Tibial nerve (tissue), 4 donors: Measurements from ENCODE around the gene ARHGEF16. TPM values are rescaled to one million over a fixed set of nuclear protein-coding genes. Genes with fewer than 3 reads are reported as not detected.

Experiments used
- DNase-seq, 2 donors: peaks; one replicate each; pipeline ENCODE4 v3.0.0-alpha.2; 2019; ENCODE audit warnings: low spot score in 2 of 2
- H3K27ac ChIP-seq, 4 donors: fragments of 200-600 bp; sonication (generic) in 3 of 4; one replicate each; pipeline ENCODE4 v1.5.1; 2017 to 2019; ENCODE audit warnings: mild to moderate bottlenecking in 1 of 4
- H3K27me3 ChIP-seq, 2 donors: fragments of 200-600 bp; sonication (generic) in 1 of 2; one replicate each; pipeline versions ENCODE4 v1.5.1 to v1.6.0; 2017 to 2019
- H3K36me3 ChIP-seq, 3 donors: fragments of 200-600 bp; sonication (generic); one replicate each; pipeline ENCODE4 v1.5.1; 2018 to 2019
- H3K4me1 ChIP-seq, 4 donors: fragments of 200-600 bp; sonication (generic) in 3 of 4; one replicate each; pipeline ENCODE4 v1.5.1; 2017 to 2019
- H3K4me3 ChIP-seq, 4 donors: fragments of 200-600 bp; sonication (generic) in 3 of 4; one replicate each; pipeline ENCODE4 v1.5.1; 2017 to 2019; ENCODE audit warnings: mild to moderate bottlenecking in 1 of 4, moderate library complexity in 1 of 4
- H3K9me3 ChIP-seq, 4 donors: fragments of 200-600 bp; sonication (generic) in 3 of 4; one replicate each; pipeline ENCODE4 v1.5.1; 2017 to 2019
- EP300 ChIP-seq, 2 donors: sonication (generic); formaldehyde crosslinking; IDR thresholded peaks; one replicate each; pipeline ENCODE4 v1.6.1; 2017; ENCODE audit warnings: antibody characterized with exemption in 2 of 2, mild to moderate bottlenecking in 1 of 2
- POLR2A ChIP-seq, 2 donors: fragments of 450-650 bp; IDR thresholded peaks; one replicate each; pipeline ENCODE4 v1.6.1; 2017; ENCODE audit warnings: antibody characterized with exemption in 2 of 2, mild to moderate bottlenecking in 2 of 2, moderate library complexity in 2 of 2
- WGBS, 2 donors: methylation state at CpG; one replicate each; pipeline ENCODE4 v1.1.5; 2018; 5-methylcytosine and 5-hydroxymethylcytosine counted together
- total RNA-seq, 4 donors: library from RNA; depleted of rRNA; stranded (reverse); fragments of >200 nt; gene quantifications; one replicate each; pipeline ENCODE4 v1.1.0, GENCODE V29; 2016
- TF ChIP-seq, protein P1 (sequence below), 5 experiments: fragments of 200-600 bp in 3 of 5; fragments of 450-650 bp in 2 of 5; sonication (generic) in 3 of 5; IDR thresholded peaks; one replicate each; pipeline ENCODE4 v1.5.1; 2016 to 2019; ENCODE audit warnings: antibody characterized with exemption in 5 of 5, mild to moderate bottlenecking in 3 of 5, moderate library complexity in 2 of 5

ARHGEF16 gene
- total RNA-seq, 4 donors from 2014 or later, result 10.0 to 19.2 (median 17.1) TPM

DNA sequence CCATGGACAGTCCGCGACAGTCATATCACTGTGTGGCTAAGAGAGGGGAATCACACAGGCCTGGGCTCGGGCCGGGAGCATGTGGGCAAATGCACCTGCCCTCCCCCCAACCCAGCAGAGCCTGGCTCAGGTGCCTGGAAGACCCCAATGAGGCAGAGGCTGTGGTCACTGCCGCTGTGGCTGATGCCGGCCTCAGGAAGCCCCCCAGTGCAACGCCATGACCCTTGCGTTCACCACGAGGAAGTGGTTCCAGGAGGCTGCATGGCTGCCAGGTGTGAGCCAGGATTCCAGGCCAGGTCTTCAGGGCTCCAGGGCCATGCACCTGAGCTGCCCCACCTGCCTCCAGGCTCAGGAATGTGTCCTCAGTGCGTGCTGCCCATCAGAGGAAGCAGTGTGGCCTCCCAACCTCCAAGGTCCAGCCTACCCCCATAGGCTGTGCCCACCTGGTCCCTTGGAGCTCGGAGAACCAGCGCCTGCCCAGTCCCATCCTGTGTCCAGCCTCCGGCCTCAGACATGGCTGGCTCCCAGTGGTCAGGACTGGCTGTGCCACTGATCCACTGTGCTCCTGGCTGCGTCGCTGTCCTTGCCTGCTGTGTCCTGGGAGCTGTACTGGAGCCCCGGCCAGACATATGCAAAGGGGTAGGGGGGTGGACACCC is 8.0 kb downstream of the ARHGEF16 start:
- TF ChIP-seq EP300 (IDR thresholded peaks at IDR 0.05) (no peak), POLR2A (IDR thresholded peaks at IDR 0.05) (no peak)
- TF ChIP-seq, protein P1, sequence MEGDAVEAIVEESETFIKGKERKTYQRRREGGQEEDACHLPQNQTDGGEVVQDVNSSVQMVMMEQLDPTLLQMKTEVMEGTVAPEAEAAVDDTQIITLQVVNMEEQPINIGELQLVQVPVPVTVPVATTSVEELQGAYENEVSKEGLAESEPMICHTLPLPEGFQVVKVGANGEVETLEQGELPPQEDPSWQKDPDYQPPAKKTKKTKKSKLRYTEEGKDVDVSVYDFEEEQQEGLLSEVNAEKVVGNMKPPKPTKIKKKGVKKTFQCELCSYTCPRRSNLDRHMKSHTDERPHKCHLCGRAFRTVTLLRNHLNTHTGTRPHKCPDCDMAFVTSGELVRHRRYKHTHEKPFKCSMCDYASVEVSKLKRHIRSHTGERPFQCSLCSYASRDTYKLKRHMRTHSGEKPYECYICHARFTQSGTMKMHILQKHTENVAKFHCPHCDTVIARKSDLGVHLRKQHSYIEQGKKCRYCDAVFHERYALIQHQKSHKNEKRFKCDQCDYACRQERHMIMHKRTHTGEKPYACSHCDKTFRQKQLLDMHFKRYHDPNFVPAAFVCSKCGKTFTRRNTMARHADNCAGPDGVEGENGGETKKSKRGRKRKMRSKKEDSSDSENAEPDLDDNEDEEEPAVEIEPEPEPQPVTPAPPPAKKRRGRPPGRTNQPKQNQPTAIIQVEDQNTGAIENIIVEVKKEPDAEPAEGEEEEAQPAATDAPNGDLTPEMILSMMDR (IDR thresholded peaks at IDR 0.05), result no peak
- Histone ChIP-seq H3K27ac (peak overlapping the region in 1 of 4 donors; percentile 92), H3K4me3 (no peak overlapping the region), H3K4me1 (peaks cover 0 to 60% (median 16%) of the 10 kb centered on the region in 4 donors), H3K27me3 (no peaks in the 10 kb centered on the region), H3K36me3 (no peaks in the 10 kb centered on the region), H3K9me3 (no peaks in the 10 kb centered on the region)
- 88 to 93% methylated on average over 13 to 14 of the region's 16 CpGs for WGBS, 2 donors
- no peak for DNase-seq

DNA sequence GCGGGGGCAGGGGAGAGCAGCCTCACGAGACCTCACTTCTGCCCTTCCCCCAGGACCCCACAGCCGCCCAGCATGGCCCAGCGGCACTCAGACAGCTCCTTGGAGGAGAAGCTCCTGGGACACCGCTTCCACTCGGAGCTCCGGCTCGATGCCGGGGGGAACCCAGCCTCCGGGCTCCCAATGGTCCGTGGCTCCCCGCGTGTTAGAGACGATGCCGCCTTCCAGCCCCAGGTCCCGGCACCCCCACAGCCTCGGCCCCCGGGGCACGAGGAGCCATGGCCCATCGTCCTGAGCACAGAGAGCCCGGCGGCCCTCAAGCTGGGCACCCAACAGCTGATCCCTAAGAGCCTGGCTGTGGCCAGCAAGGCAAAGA is 8.5 kb downstream of the ARHGEF16 start:
- no peak for DNase-seq
- 83 to 91% methylated on average over 17 of the region's 22 CpGs for WGBS, 2 donors

DNA sequence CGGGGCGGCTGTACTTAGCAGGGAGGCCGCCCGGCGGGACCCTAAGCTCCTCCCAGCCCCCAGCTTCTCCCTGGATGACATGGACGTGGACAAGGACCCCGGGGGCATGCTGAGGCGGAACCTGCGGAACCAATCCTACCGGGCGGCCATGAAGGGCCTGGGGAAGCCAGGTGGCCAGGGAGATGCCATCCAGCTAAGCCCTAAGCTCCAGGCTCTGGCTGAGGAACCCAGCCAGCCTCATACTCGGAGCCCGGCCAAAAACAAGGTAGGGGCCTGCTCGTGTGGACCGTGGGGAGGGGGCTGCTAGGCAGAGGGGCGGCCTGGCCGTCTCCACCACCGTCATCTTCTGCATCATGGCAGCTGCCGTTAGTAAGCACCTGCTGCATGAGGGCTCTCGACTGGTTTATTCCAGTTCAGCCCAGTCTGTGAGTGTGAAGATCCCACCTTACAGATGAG is 9.0 kb downstream of the ARHGEF16 start:
- Histone ChIP-seq H3K27me3 (no peaks in the 10 kb centered on the region), H3K4me1 (peaks cover 0 to 60% (median 14%) of the 10 kb centered on the region in 4 donors), H3K27ac (peak overlapping the region in 2 of 4 donors; percentile 92), H3K36me3 (no peaks in the 10 kb centered on the region), H3K4me3 (no peak overlapping the region), H3K9me3 (no peaks in the 10 kb centered on the region)
- DNase-seq, result no peak
- WGBS, 2 donors, result 89 to 90% methylated on average over 17 to 20 of the region's 20 CpGs
- TF ChIP-seq POLR2A (IDR thresholded peaks at IDR 0.05), result no peak
- TF ChIP-seq, protein P1 (IDR thresholded peaks at IDR 0.05), result no peak
- no peak for TF ChIP-seq EP300 (IDR thresholded peaks at IDR 0.05)

More for the DNA sequence above, 8.5 kb downstream of the ARHGEF16 start:
- Histone ChIP-seq H3K27me3 (no peaks in the 10 kb centered on the region), H3K4me1 (peaks cover 0 to 60% (median 14%) of the 10 kb centered on the region in 4 donors), H3K9me3 (no peaks in the 10 kb centered on the region), H3K36me3 (no peaks in the 10 kb centered on the region), H3K4me3 (no peak overlapping the region), H3K27ac (peak overlapping the region in 2 of 4 donors; percentile 34 to 92)
- no peak for TF ChIP-seq POLR2A (IDR thresholded peaks at IDR 0.05)
- TF ChIP-seq, protein P1 (IDR thresholded peaks at IDR 0.05), result no peak
- TF ChIP-seq EP300 (IDR thresholded peaks at IDR 0.05), result no peak

DNA sequence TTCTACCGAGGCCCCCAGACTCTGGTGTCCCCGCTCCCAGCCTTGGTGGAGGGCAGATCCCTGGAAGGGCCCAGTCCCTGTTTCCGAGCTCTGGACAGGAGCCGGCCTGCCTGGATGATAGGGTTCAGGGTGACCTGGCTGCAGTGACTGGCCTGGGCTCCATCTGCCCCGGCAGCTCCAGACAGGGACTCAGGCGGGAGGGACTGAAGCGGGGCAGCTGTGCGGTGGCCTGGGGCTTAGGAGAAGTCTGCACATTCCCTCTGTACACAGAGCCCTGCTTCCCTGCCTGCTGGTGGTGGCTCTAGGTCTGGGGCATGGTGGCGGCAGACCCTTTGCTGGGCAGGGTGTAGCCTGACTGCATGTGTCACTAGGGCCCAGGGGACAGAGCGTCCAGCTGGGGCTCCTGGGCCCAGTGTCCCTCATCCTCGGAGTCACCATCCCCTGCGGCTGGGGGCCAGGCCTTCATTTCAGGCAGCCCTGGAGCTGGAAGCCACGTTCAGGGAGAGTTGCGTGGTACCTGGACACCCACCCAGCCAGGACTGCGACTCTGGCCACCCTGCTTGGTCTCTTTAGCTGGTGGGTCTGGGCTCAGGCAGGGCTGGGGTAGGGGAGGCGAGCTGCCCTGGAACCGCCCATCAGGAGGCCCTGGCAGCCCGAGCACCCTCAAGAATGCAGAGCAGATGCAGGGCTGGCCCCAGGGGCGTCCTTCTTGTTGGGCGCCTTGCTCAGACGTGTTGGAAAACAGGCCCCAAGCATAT is 9.6 kb downstream of the ARHGEF16 start:
- no peaks in the 10 kb centered on the region for H3K27me3 ChIP-seq
- peaks cover 0 to 63% (median 14%) of the 10 kb centered on the region in 4 donors for H3K4me1 ChIP-seq
- TF ChIP-seq, protein P1 (IDR thresholded peaks at IDR 0.05), result no peak
- TF ChIP-seq EP300 (IDR thresholded peaks at IDR 0.05), result no peak
- no peak for TF ChIP-seq POLR2A (IDR thresholded peaks at IDR 0.05)
- peak overlapping the region in 2 of 4 donors; percentile 92 for H3K27ac ChIP-seq
- no peak for DNase-seq
- H3K4me3 ChIP-seq, result no peak overlapping the region
- H3K36me3 ChIP-seq, result no peaks in the 10 kb centered on the region
- 76 to 85% methylated on average over 5 to 15 of the region's 21 CpGs for whole genome bisulfite sequencing, 2 donors
- H3K9me3 ChIP-seq, result no peaks in the 10 kb centered on the region

DNA sequence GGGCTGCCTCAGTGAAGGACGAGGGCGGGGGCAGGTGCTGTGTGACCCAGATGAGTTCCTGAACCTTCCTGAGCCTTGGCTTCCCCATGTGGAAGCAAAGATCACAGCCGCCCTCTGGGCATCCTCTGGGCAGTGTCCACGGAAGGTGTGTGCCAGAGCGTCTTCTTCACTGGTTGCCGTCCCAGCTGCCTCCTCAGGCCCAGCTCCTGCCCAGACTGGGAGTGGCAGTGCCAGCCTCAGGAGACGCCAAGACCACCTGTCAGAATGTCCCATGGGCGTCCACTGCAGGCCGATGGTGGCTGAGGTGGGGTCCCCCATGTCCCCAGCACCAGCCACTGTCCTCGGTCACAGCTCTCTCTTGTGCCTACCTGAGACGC is 10.2 kb downstream of the ARHGEF16 start:
- no peaks in the 10 kb centered on the region for H3K27me3 ChIP-seq
- no peak overlapping the region for H3K4me3 ChIP-seq
- H3K36me3 ChIP-seq, result no peaks in the 10 kb centered on the region
- peaks cover 0 to 64% (median 13%) of the 10 kb centered on the region in 4 donors for H3K4me1 ChIP-seq
- TF ChIP-seq, protein P1 (IDR thresholded peaks at IDR 0.05), result no peak
- no peak for TF ChIP-seq POLR2A (IDR thresholded peaks at IDR 0.05)
- no peaks in the 10 kb centered on the region for H3K9me3 ChIP-seq
- DNase-seq, result no peak
- 92% methylated on average over 4 to 5 of the region's 11 CpGs for WGBS, 2 donors
- peak overlapping the region in 3 of 4 donors; percentile 80 to 92 (median 92) for H3K27ac ChIP-seq
